Adrenal gland (tissue), 12 donors: Measurements from ENCODE around the gene FEM1A. TPM values are rescaled to one million over a fixed set of nuclear protein-coding genes. Genes with fewer than 3 reads are reported as not detected.

Source experiments
- DNase-seq, 7 donors: peaks; one replicate each; pipeline ENCODE4 v3.0.0-alpha.2; 2019 to 2020
- H3K27ac ChIP-seq, 5 donors: fragments of 200-600 bp; sonication (generic) in 4 of 5; 1 replicate in 3 of 5; 2 replicates in 2 of 5; pipeline versions ENCODE4 v1.5.1 to v1.8.0; 2016 to 2020; ENCODE audit warnings: mild to moderate bottlenecking in 1 of 5
- H3K27me3 ChIP-seq: fragments of 200-600 bp; 2 replicates; pipeline ENCODE4 v1.8.0; 2021
- H3K36me3 ChIP-seq, 2 donors: fragments of 200-600 bp; replicated peaks in 1 of 2; 1 replicate in 1 of 2; 2 replicates in 1 of 2; pipeline versions ENCODE4 v1.5.1 to v1.8.0; 2018 to 2022
- H3K4me1 ChIP-seq, 2 donors: fragments of 200-600 bp; replicated peaks in 1 of 2; 1 replicate in 1 of 2; 2 replicates in 1 of 2; pipeline versions ENCODE4 v1.5.1 to v1.8.0; 2018 to 2021
- H3K4me3 ChIP-seq, 4 donors: fragments of 200-600 bp; sonication (generic) in 3 of 4; one replicate each; pipeline ENCODE4 v1.5.1; 2016 to 2018
- H3K9me3 ChIP-seq, 3 donors: fragments of 200-600 bp; sonication (generic) in 1 of 3; replicated peaks in 1 of 3; 1 replicate in 2 of 3; 2 replicates in 1 of 3; pipeline versions ENCODE4 v1.5.1 to v1.8.0; 2016 to 2021
- POLR2A ChIP-seq, 2 donors: fragments of 450-650 bp; IDR thresholded peaks; one replicate each; pipeline ENCODE4 v1.6.1; 2017; ENCODE audit warnings: antibody characterized with exemption in 2 of 2, mild to moderate bottlenecking in 2 of 2, moderate library complexity in 1 of 2
- WGBS, 4 donors: extraction: QIAGEN DNeasy Blood & Tissue Kit in 2 of 4; methylation state at CpG; one replicate each; pipeline versions ENCODE4 v1.1.5 to v1.1.7; 2013 to 2017; 5-methylcytosine and 5-hydroxymethylcytosine counted together
- intact Hi-C, 2 donors: fragments of 100-400 bp; cut with DNase I; formaldehyde crosslinking; loops; one replicate each; pipeline versions ENCODE4 v1.14.1 to v1.15.0; 2022 to 2023
- polyA plus RNA-seq, 3 donors: library from polyadenylated mRNA; stranded (reverse); fragments of 200-250 nt in 2 of 3; fragments of 350-450 nt in 1 of 3; fragmentation: Illumina TruSeq in 1 of 3; extraction: RNeasy Lipid Tissue Mini Kit (QIAGEN cat#74804) in 1 of 3; gene quantifications; one replicate each; pipeline ENCODE4 v1.2.3, GENCODE V29; 2013 to 2014
- total RNA-seq, 9 donors: library from RNA; depleted of rRNA in 4 of 9; stranded (reverse); fragments of >200 nt in 4 of 9; fragments of 120-200 nt in 1 of 9; fragmentation: NEBNext Ultra II Directional in 1 of 9; extraction: Animal tissue kit (Norgen Biotek cat#: 25700) in 1 of 9; gene quantifications; one replicate each; pipeline versions ENCODE4 v1.1.0 to v1.2.4, GENCODE V29; 2013 to 2023
- TF ChIP-seq, protein P1 (sequence below), 6 experiments: fragments of 450-650 bp in 4 of 6; fragments of 200-600 bp in 2 of 6; sonication (generic) in 1 of 6; IDR thresholded peaks; 1 replicate in 5 of 6; 2 replicates in 1 of 6; pipeline versions ENCODE4 v1.5.1 to v1.8.0; 2016 to 2021; ENCODE audit warnings: antibody characterized with exemption in 6 of 6, mild to moderate bottlenecking in 2 of 6, moderate library complexity in 1 of 6
- donor health status: healthy with polysubstance abuse.
- donor health status: Bipolar disorder and iron deficiency.
- donor health status: DM: yes; HTN: yes; CAD: no.
- donor health status: DM: no; HTN: no; CAD: no.
- donor health status: DM: no; HTN: no; CAD: no.
- donor health status: DM: yes; HTN: yes; CAD: no.

Gene FEM1A
- total and polyA plus RNA-seq, 12 donors, result 3.6 to 25.8 (median 13.3) TPM

DNA sequence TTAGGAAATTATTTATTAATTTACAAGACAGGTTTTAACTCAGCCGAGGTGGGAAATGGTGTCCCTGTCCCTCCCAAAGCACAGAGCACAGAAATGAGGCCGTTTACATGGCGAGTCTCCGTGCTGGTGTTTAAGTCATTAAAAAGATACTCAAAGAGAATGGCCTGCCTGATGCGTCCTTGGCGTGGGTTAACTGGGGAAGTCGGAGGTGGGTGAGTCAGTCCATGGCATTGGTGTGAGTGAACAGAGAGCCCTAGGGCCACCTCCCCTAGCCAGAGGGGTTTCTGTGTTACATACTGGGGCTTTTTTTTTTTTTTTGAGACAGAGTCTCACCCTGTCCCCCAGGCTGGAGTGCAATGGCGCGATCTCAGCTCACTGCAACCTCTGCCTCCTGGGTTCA lies 3.9 kb downstream of the FEM1A start:
- Histone ChIP-seq H3K4me1 (peaks cover 12 to 44% of the 10 kb centered on the region in 2 donors), H3K27me3 (no peaks in the 10 kb centered on the region), H3K36me3 (peaks cover 0 to 22% of the 10 kb centered on the region in 2 donors), H3K27ac (peak overlapping the region in 3 of 5 donors; percentile 60 to 76 (median 73)), H3K4me3 (no peak overlapping the region), H3K9me3 (no peaks in the 10 kb centered on the region)
- intact Hi-C loops, result no loop called here
- TF ChIP-seq POLR2A (IDR thresholded peaks at IDR 0.05), result peak in 1 of 2 donors; percentile 26
- TF ChIP-seq, protein P1, sequence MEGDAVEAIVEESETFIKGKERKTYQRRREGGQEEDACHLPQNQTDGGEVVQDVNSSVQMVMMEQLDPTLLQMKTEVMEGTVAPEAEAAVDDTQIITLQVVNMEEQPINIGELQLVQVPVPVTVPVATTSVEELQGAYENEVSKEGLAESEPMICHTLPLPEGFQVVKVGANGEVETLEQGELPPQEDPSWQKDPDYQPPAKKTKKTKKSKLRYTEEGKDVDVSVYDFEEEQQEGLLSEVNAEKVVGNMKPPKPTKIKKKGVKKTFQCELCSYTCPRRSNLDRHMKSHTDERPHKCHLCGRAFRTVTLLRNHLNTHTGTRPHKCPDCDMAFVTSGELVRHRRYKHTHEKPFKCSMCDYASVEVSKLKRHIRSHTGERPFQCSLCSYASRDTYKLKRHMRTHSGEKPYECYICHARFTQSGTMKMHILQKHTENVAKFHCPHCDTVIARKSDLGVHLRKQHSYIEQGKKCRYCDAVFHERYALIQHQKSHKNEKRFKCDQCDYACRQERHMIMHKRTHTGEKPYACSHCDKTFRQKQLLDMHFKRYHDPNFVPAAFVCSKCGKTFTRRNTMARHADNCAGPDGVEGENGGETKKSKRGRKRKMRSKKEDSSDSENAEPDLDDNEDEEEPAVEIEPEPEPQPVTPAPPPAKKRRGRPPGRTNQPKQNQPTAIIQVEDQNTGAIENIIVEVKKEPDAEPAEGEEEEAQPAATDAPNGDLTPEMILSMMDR (IDR thresholded peaks at IDR 0.05), result no peak
- peak; percentile 63 to 81 (median 76) for DNase-seq
- 30 to 44% (median 43%) methylated on average over 9 of the region's 9 CpGs for WGBS, 4 donors

GRCh38 chr19:4800591-4801081 lies 9.1 kb downstream of the FEM1A start:
- TF ChIP-seq POLR2A (IDR thresholded peaks at IDR 0.05), result no peak
- TF ChIP-seq, protein P1 (IDR thresholded peaks at IDR 0.05), result no peak
- peaks cover 0 to 4% of the 10 kb centered on the region in 2 donors for H3K36me3 ChIP-seq
- no peak for DNase-seq
- H3K4me3 ChIP-seq, result no peak overlapping the region
- no peaks in the 10 kb centered on the region for H3K27me3 ChIP-seq
- no peaks in the 10 kb centered on the region for H3K9me3 ChIP-seq
- H3K27ac ChIP-seq, result no peak overlapping the region
- H3K4me1 ChIP-seq, result peaks cover 0 to 9% of the 10 kb centered on the region in 2 donors
- 49 to 76% (median 61%) methylated on average over 9 to 23 of the region's 23 CpGs for WGBS, 4 donors
- intact Hi-C loops, result loop anchor here (5.0 to 10.0 kb wide), 2 partner anchors 54 to 68 kb away; no protein-coding TSS in a partner anchor

DNA sequence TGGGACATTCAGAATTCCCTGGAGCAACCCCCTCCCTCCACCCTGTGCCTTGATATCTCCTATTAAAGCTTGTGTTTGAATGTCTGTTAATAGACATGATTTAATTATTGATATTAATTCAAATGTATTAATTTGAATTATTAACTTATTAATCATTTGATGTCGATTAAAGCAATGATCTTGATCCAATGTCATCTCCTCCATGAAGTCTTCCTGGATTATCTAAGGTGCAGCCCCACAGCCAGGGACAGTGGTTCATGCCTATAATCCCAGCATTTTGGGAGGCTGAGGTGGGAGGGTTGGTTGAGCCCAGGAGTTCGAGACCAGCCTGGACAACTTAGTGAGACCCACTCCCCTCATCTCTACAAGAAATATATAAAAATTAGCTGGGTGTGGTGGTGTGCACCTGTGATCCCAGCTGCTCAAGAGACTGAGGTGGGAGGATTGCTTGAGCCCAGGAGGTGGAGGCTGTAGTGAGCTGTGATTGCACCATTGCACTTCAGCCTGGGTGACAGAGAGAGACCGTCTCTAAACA lies 9.6 kb downstream of the FEM1A start:
- Histone ChIP-seq H3K9me3 (no peaks in the 10 kb centered on the region), H3K36me3 (peaks cover 0 to 4% of the 10 kb centered on the region in 2 donors), H3K27me3 (no peaks in the 10 kb centered on the region), H3K4me1 (peaks cover 0 to 4% of the 10 kb centered on the region in 2 donors), H3K27ac (no peak overlapping the region), H3K4me3 (no peak overlapping the region)
- WGBS, 4 donors, result 70 to 86% (median 83%) methylated on average over 3 of the region's 3 CpGs
- intact Hi-C loops, result loop anchor here (5.0 to 10.0 kb wide), 2 partner anchors 54 to 69 kb away; no protein-coding TSS in a partner anchor
- TF ChIP-seq, protein P1 (IDR thresholded peaks at IDR 0.05), result no peak
- DNase-seq, result no peak

GRCh38 chr19:4802711-4803110 lies 11.2 kb downstream of the FEM1A start:
- WGBS, 4 donors, result 66 to 76% (median 73%) methylated on average over 7 of the region's 7 CpGs
- H3K36me3 ChIP-seq, result no peaks in the 10 kb centered on the region
- no peak overlapping the region for H3K27ac ChIP-seq
- TF ChIP-seq, protein P1 (IDR thresholded peaks at IDR 0.05), result no peak
- no peak for TF ChIP-seq POLR2A (IDR thresholded peaks at IDR 0.05)
- no peak overlapping the region for H3K4me3 ChIP-seq
- no peak for DNase-seq
- intact Hi-C loops, result loop anchor here (5.0 to 10.0 kb wide), 2 partner anchors 52 to 70 kb away; no protein-coding TSS in a partner anchor
- H3K27me3 ChIP-seq, result no peaks in the 10 kb centered on the region
- no peaks in the 10 kb centered on the region for H3K9me3 ChIP-seq
- no peaks in the 10 kb centered on the region for H3K4me1 ChIP-seq
